Prostate gland (tissue), 2 donors: Measurements from ENCODE around the gene PCBP1. TPM values are rescaled to one million over a fixed set of nuclear protein-coding genes. Genes with fewer than 3 reads are reported as not detected.

Source experiments
- DNase-seq: peaks from one replicate; pipeline ENCODE4 v3.0.0-alpha.2; 2019; ENCODE audit warnings: low spot score
- H3K27ac ChIP-seq, 2 donors: fragments of 200-600 bp; sonication (generic); 2 replicates each; pipeline ENCODE4 v1.5.1; 2017 to 2019
- H3K27me3 ChIP-seq: fragments of 200-600 bp; sonication (generic); replicated peaks from 2 replicates; pipeline ENCODE4 v1.5.1; 2019; ENCODE audit not compliant: insufficient read depth
- H3K36me3 ChIP-seq, 2 donors: fragments of 200-600 bp; sonication (generic); 1 replicate in 1 of 2; 2 replicates in 1 of 2; pipeline versions ENCODE4 v1.5.1 to v1.8.1; 2017 to 2019
- H3K4me1 ChIP-seq: fragments of 200-600 bp; sonication (generic); replicated peaks from 2 replicates; pipeline ENCODE4 v1.5.1; 2019
- H3K4me3 ChIP-seq, 2 donors: fragments of 200-600 bp; sonication (generic); 2 replicates each; pipeline ENCODE4 v1.5.1; 2017 to 2019
- H3K9me3 ChIP-seq: fragments of 200-600 bp; sonication (generic); 2 replicates; pipeline ENCODE4 v1.5.1; 2017
- POLR2A ChIP-seq: fragments of 450-650 bp; IDR thresholded peaks from one replicate; pipeline ENCODE4 v1.6.1; 2016; ENCODE audit warnings: antibody characterized with exemption, mild to moderate bottlenecking
- POLR2AphosphoS5 ChIP-seq: sonication (generic); formaldehyde crosslinking; IDR thresholded peaks from one replicate; pipeline ENCODE4 v1.6.1; 2017; ENCODE audit warnings: antibody characterized with exemption
- WGBS: methylation state at CpG from one replicate; pipeline ENCODE4 v1.1.5; 2018; 5-methylcytosine and 5-hydroxymethylcytosine counted together
- intact Hi-C: fragments of 100-400 bp; cut with DNase I; formaldehyde crosslinking; loops from one replicate; pipeline ENCODE4 v1.14.2; 2022
- total RNA-seq, 2 donors: library from RNA; depleted of rRNA; stranded (reverse); fragments of >200 nt; gene quantifications; one replicate each; pipeline ENCODE4 v1.1.0, GENCODE V29; 2016
- TF ChIP-seq, protein P1 (sequence below), 4 experiments: fragments of 200-600 bp in 2 of 4; fragments of 450-650 bp in 2 of 4; sonication (generic) in 2 of 4; IDR thresholded peaks; 1 replicate in 3 of 4; 2 replicates in 1 of 4; pipeline ENCODE4 v1.5.1; 2016 to 2019; ENCODE audit warnings: antibody characterized with exemption in 4 of 4, mild to moderate bottlenecking in 2 of 4, moderate library complexity in 2 of 4

The PCBP1 gene
- total RNA-seq, 2 donors from 2014 or later = 166 to 219 TPM

DNA sequence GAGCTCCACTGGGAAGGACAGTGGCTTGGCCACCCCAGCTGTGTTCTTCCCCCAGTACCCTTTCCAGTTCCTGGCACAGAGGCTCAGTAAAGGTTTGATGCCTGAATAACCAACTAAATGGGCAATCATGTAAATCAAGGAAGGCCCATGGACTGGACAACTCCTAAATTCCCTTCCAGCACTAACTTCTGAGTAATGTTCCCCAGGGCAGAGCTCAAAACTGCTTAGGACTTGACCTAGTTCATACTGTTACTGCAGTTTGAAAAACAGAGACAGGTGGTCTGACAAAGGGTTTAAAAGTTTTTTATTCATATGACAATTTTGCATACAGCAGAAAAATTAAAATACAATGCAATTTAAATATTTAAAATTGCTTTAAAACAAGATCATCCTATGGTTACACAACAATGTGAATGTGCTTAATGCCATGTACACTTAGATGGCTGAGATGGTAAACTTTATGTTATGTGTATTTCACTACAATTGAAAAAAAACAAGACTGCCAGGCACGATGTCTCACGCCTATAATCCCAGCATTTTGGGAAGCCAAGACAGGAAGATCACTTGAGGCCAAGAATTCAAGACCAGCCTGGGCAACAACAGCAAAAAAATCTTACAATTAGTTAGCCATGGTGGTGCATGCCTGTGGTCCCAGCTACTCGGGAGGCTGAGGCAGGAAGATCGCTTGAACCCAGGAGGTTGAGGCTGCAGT lies 26.2 kb downstream of the PCBP1 start:
- no peak overlapping the region for H3K27ac ChIP-seq
- no peak for DNase-seq
- intact Hi-C loops = no loop called here
- TF ChIP-seq POLR2AphosphoS5 (no peak), POLR2A (no peak)
- TF ChIP-seq, protein P1, sequence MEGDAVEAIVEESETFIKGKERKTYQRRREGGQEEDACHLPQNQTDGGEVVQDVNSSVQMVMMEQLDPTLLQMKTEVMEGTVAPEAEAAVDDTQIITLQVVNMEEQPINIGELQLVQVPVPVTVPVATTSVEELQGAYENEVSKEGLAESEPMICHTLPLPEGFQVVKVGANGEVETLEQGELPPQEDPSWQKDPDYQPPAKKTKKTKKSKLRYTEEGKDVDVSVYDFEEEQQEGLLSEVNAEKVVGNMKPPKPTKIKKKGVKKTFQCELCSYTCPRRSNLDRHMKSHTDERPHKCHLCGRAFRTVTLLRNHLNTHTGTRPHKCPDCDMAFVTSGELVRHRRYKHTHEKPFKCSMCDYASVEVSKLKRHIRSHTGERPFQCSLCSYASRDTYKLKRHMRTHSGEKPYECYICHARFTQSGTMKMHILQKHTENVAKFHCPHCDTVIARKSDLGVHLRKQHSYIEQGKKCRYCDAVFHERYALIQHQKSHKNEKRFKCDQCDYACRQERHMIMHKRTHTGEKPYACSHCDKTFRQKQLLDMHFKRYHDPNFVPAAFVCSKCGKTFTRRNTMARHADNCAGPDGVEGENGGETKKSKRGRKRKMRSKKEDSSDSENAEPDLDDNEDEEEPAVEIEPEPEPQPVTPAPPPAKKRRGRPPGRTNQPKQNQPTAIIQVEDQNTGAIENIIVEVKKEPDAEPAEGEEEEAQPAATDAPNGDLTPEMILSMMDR (IDR thresholded peaks at IDR 0.05) = no peak
- no peaks in the 10 kb centered on the region for H3K4me1 ChIP-seq
- H3K9me3 ChIP-seq = no peaks in the 10 kb centered on the region
- no peaks in the 10 kb centered on the region for H3K27me3 ChIP-seq
- H3K4me3 ChIP-seq = no peak overlapping the region
- 80% methylated on average over 4 of the region's 4 CpGs for WGBS
- H3K36me3 ChIP-seq = no peaks in the 10 kb centered on the region

DNA sequence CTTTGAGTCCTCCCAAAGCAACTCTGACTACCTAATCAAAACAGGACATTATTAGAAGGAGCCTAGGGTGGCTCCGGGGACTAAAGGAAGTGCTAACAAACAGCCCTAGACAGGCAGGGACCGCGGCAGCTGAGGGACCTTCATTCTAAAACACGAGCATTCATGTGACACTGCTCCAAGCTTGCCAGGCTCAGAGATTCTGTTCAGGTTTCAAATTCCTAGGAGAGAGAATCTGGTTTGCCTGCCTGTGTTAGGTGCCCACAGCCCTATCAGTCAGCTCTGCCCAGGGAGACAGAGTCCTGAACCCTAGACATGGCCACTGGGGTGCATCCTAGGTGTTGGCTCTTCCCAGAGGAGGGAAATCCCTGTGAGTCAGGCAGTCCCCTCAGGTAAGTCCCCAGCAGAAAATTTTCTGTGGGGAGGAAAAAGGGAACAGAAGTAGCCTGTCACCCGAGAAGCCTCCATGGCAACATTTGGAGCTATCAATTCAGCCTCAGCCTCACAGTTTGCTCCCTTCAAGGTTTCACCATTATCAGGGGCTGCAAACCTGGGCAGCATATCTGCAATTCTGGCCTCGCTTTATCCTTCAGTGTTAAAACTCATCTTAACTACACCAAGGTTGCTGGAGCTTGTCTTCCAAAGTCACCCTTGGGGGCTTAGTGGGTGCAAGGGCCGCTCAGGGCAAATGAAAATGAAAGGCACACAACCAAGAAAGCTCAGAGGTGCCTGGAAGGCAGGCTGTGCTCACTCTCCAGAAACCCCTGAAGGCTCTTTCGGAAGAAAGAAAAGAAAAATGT lies 28.6 kb downstream of the PCBP1 start:
- Histone ChIP-seq H3K27me3 (no peaks in the 10 kb centered on the region), H3K36me3 (no peaks in the 10 kb centered on the region), H3K9me3 (no peaks in the 10 kb centered on the region), H3K4me1 (no peaks in the 10 kb centered on the region), H3K27ac (no peak overlapping the region), H3K4me3 (no peak overlapping the region)
- TF ChIP-seq, protein P1 (IDR thresholded peaks at IDR 0.05) = no peak
- TF ChIP-seq POLR2AphosphoS5 = no peak
- TF ChIP-seq POLR2A = no peak
- intact Hi-C loops = no loop called here
- WGBS = 67% methylated on average over 8 of the region's 8 CpGs
- DNase-seq = no peak

- Histone ChIP-seq H3K4me3 (no peak overlapping the region), H3K27ac (no peak overlapping the region), H3K27me3 (no peaks in the 10 kb centered on the region), H3K9me3 (no peaks in the 10 kb centered on the region), H3K4me1 (no peaks in the 10 kb centered on the region), H3K36me3 (no peaks in the 10 kb centered on the region)
- WGBS = 78% methylated on average over 2 of the region's 2 CpGs
- DNase-seq = no peak
- intact Hi-C loops = no loop called here
- TF ChIP-seq POLR2AphosphoS5 (no peak), POLR2A (no peak)
- TF ChIP-seq, protein P1 (IDR thresholded peaks at IDR 0.05) = no peak
Measured at GRCh38 chr2:70116936-70117552, 29.8 kb downstream of the PCBP1 start.

GRCh38 chr2:70118798-70119454 lies 31.6 kb downstream of the PCBP1 start:
- Histone ChIP-seq H3K4me1 (no peaks in the 10 kb centered on the region), H3K27ac (no peak overlapping the region)
- intact Hi-C loops = no loop called here

More at GRCh38 chr2:70118798-70119454, 31.6 kb downstream of the PCBP1 start:
- no peak for DNase-seq
- Histone ChIP-seq H3K36me3 (no peaks in the 10 kb centered on the region), H3K4me3 (no peak overlapping the region), H3K9me3 (no peaks in the 10 kb centered on the region), H3K27me3 (no peaks in the 10 kb centered on the region)
- TF ChIP-seq, protein P1 (IDR thresholded peaks at IDR 0.05) = no peak
- TF ChIP-seq POLR2AphosphoS5 (no peak), POLR2A (no peak)
- 43% methylated on average over 4 of the region's 4 CpGs for WGBS
